Neural progenitor cell (in vitro differentiated cells): ENCODE results near the gene NME4. TPM values are rescaled to one million over a fixed set of nuclear protein-coding genes. Genes with fewer than 3 reads are reported as not detected.

ENCODE experiments used
- DNase-seq: peaks from one replicate; pipeline ENCODE4 v3.0.0-alpha.2; 2016; ENCODE audit warnings: low spot score
- H2AFZ ChIP-seq: fragments of 200-600 bp; sonication (generic); replicated peaks from 2 replicates; pipeline ENCODE4 v1.6.1; 2016; ENCODE audit warnings: antibody characterized with exemption
- H3F3A ChIP-seq: fragments of 200-600 bp; sonication (generic); 2 replicates; pipeline ENCODE4 v1.6.1; 2016; ENCODE audit warnings: antibody characterized with exemption, low read depth
- H3K27ac ChIP-seq: fragments of 200-600 bp; sonication (generic); 2 replicates; pipeline ENCODE4 v1.5.1; 2016; ENCODE audit warnings: mild to moderate bottlenecking
- H3K27me3 ChIP-seq: fragments of 200-600 bp; sonication (generic); 2 replicates; pipeline ENCODE4 v1.6.1; 2016; ENCODE audit warnings: mild to moderate bottlenecking, moderate library complexity
- H3K36me3 ChIP-seq: fragments of 200-600 bp; sonication (generic); 2 replicates; pipeline ENCODE4 v1.5.1; 2016
- H3K4me1 ChIP-seq: fragments of 200-600 bp; sonication (generic); 2 replicates; pipeline ENCODE4 v1.6.1; 2016; ENCODE audit warnings: mixed run types
- H3K4me2 ChIP-seq: fragments of 200-600 bp; sonication (generic); 2 replicates; pipeline ENCODE4 v1.6.1; 2016
- H3K4me3 ChIP-seq: fragments of 200-600 bp; sonication (generic); 2 replicates; pipeline ENCODE4 v1.5.1; 2016
- H3K79me2 ChIP-seq: fragments of 200-600 bp; sonication (generic); 2 replicates; pipeline ENCODE4 v1.6.1; 2016; ENCODE audit warnings: low read depth
- H3K9ac ChIP-seq: fragments of 200-600 bp; sonication (generic); 2 replicates; pipeline ENCODE4 v1.6.1; 2016
- H3K9me3 ChIP-seq: fragments of 200-600 bp; sonication (generic); 2 replicates; pipeline ENCODE4 v1.5.1; 2016; ENCODE audit warnings: low read depth
- H4K20me1 ChIP-seq: fragments of 200-600 bp; sonication (generic); 2 replicates; pipeline ENCODE4 v1.6.1; 2016; ENCODE audit warnings: low read depth
- H3K27ac Mint-ChIP-seq: 3 replicates; pipeline ENCODE4 v1.8.0; 2021; ENCODE audit warnings: mixed read lengths
- H3K27me3 Mint-ChIP-seq: 2 replicates; pipeline ENCODE4 v1.8.0; 2022; ENCODE audit warnings: low read depth, mild to moderate bottlenecking, inconsistent platforms, moderate library complexity, mixed read lengths; ENCODE audit not compliant: insufficient read depth
- H3K36me3 Mint-ChIP-seq: 3 replicates; pipeline ENCODE4 v1.8.0; 2021; ENCODE audit warnings: mixed read lengths
- H3K4me1 Mint-ChIP-seq: 3 replicates; pipeline ENCODE4 v1.8.0; 2021; ENCODE audit warnings: mixed read lengths
- H3K4me3 Mint-ChIP-seq: 3 replicates; pipeline ENCODE4 v1.8.0; 2021; ENCODE audit warnings: mild to moderate bottlenecking, moderate library complexity, mixed read lengths
- H3K9me3 Mint-ChIP-seq: 3 replicates; pipeline ENCODE4 v1.8.0; 2020; ENCODE audit warnings: mixed read lengths
- CTCF ChIP-seq: fragments of 200-600 bp; sonication (generic); IDR thresholded peaks from 2 replicates; pipeline ENCODE4 v1.5.1; 2017; ENCODE audit warnings: antibody characterized with exemption, mild to moderate bottlenecking
- EZH2 ChIP-seq: fragments of 200-600 bp; sonication (generic); IDR thresholded peaks from 2 replicates; pipeline ENCODE4 v1.6.1; 2017; ENCODE audit warnings: antibody characterized with exemption, mild to moderate bottlenecking, moderate library complexity
- EZH2phosphoT487 ChIP-seq: fragments of 200-600 bp; sonication (generic); IDR thresholded peaks from 2 replicates; pipeline ENCODE4 v1.6.1; 2017; ENCODE audit warnings: antibody characterized with exemption
- total RNA-seq: library from RNA; depleted of rRNA; stranded (reverse); fragments of >200 nt; gene quantifications from 2 replicates; pipeline ENCODE4 v1.2.3, GENCODE V29; 2015; ENCODE audit warnings: low replicate concordance

NME4 gene
- total RNA-seq, 1 donor from 2014 or later, result 93.3 TPM

GRCh38 chr16:405548-406506, 8.8 kb downstream of the NME4 start:
- Histone ChIP-seq H3K79me2 (peaks cover 6% of the 10 kb centered on the region), H3K9ac (no peak overlapping the region), H3K4me1 (no peaks in the 10 kb centered on the region), H4K20me1 (peaks cover under 1% of the 10 kb centered on the region), H3K27me3 (no peaks in the 10 kb centered on the region), H3K36me3 (no peaks in the 10 kb centered on the region), H2AFZ (no peak overlapping the region), H3K4me2 (no peak overlapping the region), H3K27ac (no peak overlapping the region), H3K4me3 (no peak overlapping the region), H3F3A (peaks cover 23% of the 10 kb centered on the region), H3K9me3 (no peaks in the 10 kb centered on the region)
- H3K4me1 Mint-ChIP-seq, result no peaks in the 10 kb centered on the region
- H3K27me3 Mint-ChIP-seq, result no peaks in the 10 kb centered on the region
- no peak overlapping the region for H3K27ac Mint-ChIP-seq
- no peaks in the 10 kb centered on the region for H3K36me3 Mint-ChIP-seq
- H3K4me3 Mint-ChIP-seq, result no peak overlapping the region
- H3K9me3 Mint-ChIP-seq, result no peaks in the 10 kb centered on the region
- TF ChIP-seq EZH2phosphoT487 (no peak), EZH2 (no peak), CTCF (no peak)
- DNase-seq, result no peak

GRCh38 chr16:407253-407652, 10.3 kb downstream of the NME4 start:
- H3K36me3 Mint-ChIP-seq, result no peaks in the 10 kb centered on the region
- no peaks in the 10 kb centered on the region for H3K27me3 ChIP-seq
- no peaks in the 10 kb centered on the region for H4K20me1 ChIP-seq
- peaks cover 12% of the 10 kb centered on the region for H3F3A ChIP-seq
- H3K4me2 ChIP-seq, result no peak overlapping the region
- no peaks in the 10 kb centered on the region for H3K4me1 Mint-ChIP-seq
- no peak overlapping the region for H3K4me3 Mint-ChIP-seq
- TF ChIP-seq CTCF, result no peak
- TF ChIP-seq EZH2, result no peak
- TF ChIP-seq EZH2phosphoT487, result no peak
- no peak overlapping the region for H3K9ac ChIP-seq
- H3K79me2 ChIP-seq, result peaks cover 6% of the 10 kb centered on the region
- no peaks in the 10 kb centered on the region for H3K9me3 Mint-ChIP-seq
- H2AFZ ChIP-seq, result no peak overlapping the region
- DNase-seq, result no peak
- no peaks in the 10 kb centered on the region for H3K9me3 ChIP-seq
- H3K36me3 ChIP-seq, result no peaks in the 10 kb centered on the region
- no peaks in the 10 kb centered on the region for H3K4me1 ChIP-seq
- H3K27ac ChIP-seq, result no peak overlapping the region
- H3K27me3 Mint-ChIP-seq, result no peaks in the 10 kb centered on the region
- no peak overlapping the region for H3K27ac Mint-ChIP-seq
- no peak overlapping the region for H3K4me3 ChIP-seq

- no peak overlapping the region for H2AFZ ChIP-seq
- Mint-ChIP-seq H3K27ac (no peak overlapping the region), H3K4me1 (no peaks in the 10 kb centered on the region), H3K4me3 (no peak overlapping the region), H3K9me3 (no peaks in the 10 kb centered on the region), H3K36me3 (no peaks in the 10 kb centered on the region), H3K27me3 (no peaks in the 10 kb centered on the region)
- no peaks in the 10 kb centered on the region for H3K4me1 ChIP-seq
- H3F3A ChIP-seq, result no peaks in the 10 kb centered on the region
- no peaks in the 10 kb centered on the region for H4K20me1 ChIP-seq
- DNase-seq, result no peak
- no peak overlapping the region for H3K4me2 ChIP-seq
- no peaks in the 10 kb centered on the region for H3K79me2 ChIP-seq
- H3K4me3 ChIP-seq, result no peak overlapping the region
- no peak for TF ChIP-seq EZH2
- TF ChIP-seq EZH2phosphoT487, result no peak
- no peak for TF ChIP-seq CTCF
- H3K27ac ChIP-seq, result no peak overlapping the region
- H3K36me3 ChIP-seq, result no peaks in the 10 kb centered on the region
- no peaks in the 10 kb centered on the region for H3K9me3 ChIP-seq
- no peaks in the 10 kb centered on the region for H3K27me3 ChIP-seq
- no peak overlapping the region for H3K9ac ChIP-seq
Measured at GRCh38 chr16:410516-411178, 13.6 kb downstream of the NME4 start.
